ENCODE measurements around the gene KLHL36. TPM values are rescaled to one million over a fixed set of nuclear protein-coding genes. Genes with fewer than 3 reads are reported as not detected.

KLHL36 gene
- total RNA-seq, 1 donor from 2014 or later: 39.3 TPM

DNA sequence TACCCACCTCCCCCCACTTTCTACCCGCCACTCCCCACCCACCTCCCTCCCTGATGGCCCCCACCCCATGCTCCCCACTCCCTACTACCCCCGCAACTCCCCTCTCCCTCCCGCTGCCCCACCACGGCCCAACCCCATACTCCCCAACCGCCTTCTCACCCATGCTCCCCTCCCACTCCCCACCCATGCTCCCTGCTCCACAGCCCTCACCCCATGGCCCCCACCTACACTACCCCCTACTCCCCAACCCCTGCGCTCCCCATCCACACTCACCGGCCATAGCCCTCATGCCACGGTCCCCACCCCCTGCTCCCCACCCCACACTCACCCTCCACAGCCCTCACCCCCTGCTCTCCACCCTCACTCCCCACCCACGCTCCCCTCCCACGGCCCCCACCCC is 44.4 kb upstream of the KLHL36 start:
- H3K27me3 ChIP-seq: no peaks in the 10 kb centered on the region
- H3K36me3 ChIP-seq: no peaks in the 10 kb centered on the region
- TF ChIP-seq POLR2AphosphoS5 (IDR thresholded peaks at IDR 0.05; ENCODE audit: insufficient read depth in 1 of 2, low read depth in 1 of 2) (no peak), CTCF (IDR thresholded peaks at IDR 0.05) (no peak)
- no peak for DNase-seq (ENCODE audit: extremely low spot score in 2 of 2)
- H3K9me3 ChIP-seq: no peaks in the 10 kb centered on the region
- H3K4me3 ChIP-seq: no peak overlapping the region
- H3K27ac ChIP-seq: peak overlapping the region; percentile 61
- H3K4me1 ChIP-seq: peaks cover 26% of the 10 kb centered on the region
- intact Hi-C loops (cut with DNase I): no loop called here

- Histone ChIP-seq H3K27ac (peak overlapping the region; percentile 61), H3K4me1 (peaks cover 26% of the 10 kb centered on the region), H3K36me3 (no peaks in the 10 kb centered on the region), H3K4me3 (no peak overlapping the region), H3K27me3 (no peaks in the 10 kb centered on the region), H3K9me3 (no peaks in the 10 kb centered on the region)
- intact Hi-C loops (cut with DNase I): no loop called here
- no peak for DNase-seq (ENCODE audit: extremely low spot score in 2 of 2)
- TF ChIP-seq POLR2A (IDR thresholded peaks at IDR 0.05): no peak
- no peak for TF ChIP-seq POLR2AphosphoS5 (IDR thresholded peaks at IDR 0.05; ENCODE audit: insufficient read depth in 1 of 2, low read depth in 1 of 2)
- TF ChIP-seq CTCF (IDR thresholded peaks at IDR 0.05): no peak
Observed at GRCh38 chr16:84604477-84605013, 43.8 kb upstream of the KLHL36 start.

DNA sequence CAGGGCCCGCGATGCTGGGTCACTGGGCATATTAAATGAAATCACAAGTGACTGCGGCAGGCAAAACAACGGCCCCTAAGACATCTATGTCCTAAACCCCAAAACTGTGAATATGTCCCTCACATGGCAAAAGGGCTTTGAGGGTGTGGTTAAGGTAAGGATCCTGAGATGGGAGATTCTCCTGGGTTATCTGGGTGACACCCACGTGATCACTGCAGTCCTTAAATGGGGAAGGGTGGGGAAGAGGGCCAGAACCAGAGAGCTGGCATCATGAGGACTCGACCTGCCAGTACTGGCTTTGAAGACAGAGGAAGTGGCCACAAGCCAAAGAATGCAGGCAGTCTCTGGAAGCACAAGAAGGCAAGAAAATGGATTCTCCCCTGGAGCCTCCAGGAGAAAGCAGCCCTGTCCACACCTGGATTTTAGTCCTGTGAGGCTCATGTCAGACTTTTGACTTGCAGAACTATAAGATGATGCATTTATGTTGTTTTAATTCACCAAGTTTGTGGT is 42.9 kb upstream of the KLHL36 start:
- Histone ChIP-seq H3K36me3 (no peaks in the 10 kb centered on the region), H3K27ac (no peak overlapping the region), H3K9me3 (no peaks in the 10 kb centered on the region), H3K4me1 (peaks cover 26% of the 10 kb centered on the region), H3K4me3 (no peak overlapping the region), H3K27me3 (no peaks in the 10 kb centered on the region)
- no peak for DNase-seq (ENCODE audit: extremely low spot score in 2 of 2)
- intact Hi-C loops (cut with DNase I): no loop called here
- TF ChIP-seq POLR2AphosphoS5 (IDR thresholded peaks at IDR 0.05; ENCODE audit: insufficient read depth in 1 of 2, low read depth in 1 of 2) (no peak), CTCF (IDR thresholded peaks at IDR 0.05) (no peak), POLR2A (IDR thresholded peaks at IDR 0.05) (no peak)

DNA sequence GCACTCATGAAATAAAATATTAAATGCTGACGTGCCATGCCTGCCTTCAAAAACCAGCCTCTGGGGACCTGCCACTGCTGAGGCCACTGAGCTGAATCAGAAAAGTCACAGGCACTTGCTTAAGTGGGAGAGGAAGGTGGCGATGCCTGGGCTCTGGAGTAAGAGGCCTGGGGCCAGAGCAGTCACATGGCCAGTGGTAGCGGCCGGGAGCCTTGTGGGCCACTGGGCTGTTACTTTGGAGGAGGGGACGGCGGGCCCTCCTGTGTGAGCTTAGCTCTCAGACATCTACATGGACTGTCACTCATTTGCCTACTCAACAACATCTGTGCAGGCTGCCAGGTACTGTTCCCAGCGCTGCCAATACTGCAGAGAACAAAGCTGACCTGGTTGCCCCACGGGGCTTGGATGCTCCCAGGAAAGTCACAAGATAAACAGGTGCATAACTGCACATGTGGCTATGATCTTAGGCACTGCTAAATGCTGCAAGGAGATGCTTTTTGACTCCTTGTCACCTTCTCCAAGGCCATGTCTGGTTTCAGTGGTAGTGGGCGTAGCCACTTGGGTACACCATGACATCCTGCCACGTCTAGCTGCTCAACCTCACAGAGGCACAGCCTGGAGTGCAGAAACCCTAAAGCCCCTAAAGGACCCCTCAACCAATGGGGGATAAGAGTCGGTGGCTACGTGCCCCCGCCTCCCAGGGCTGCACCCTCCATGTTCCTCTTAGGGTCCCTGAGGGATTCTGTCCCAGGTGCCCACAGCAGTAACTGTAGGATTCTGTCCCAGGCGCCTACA is 42.0 kb upstream of the KLHL36 start:
- no peak overlapping the region for H3K27ac ChIP-seq
- intact Hi-C loops (cut with DNase I): no loop called here
- no peaks in the 10 kb centered on the region for H3K36me3 ChIP-seq

More for the DNA sequence above, 42.0 kb upstream of the KLHL36 start:
- Histone ChIP-seq H3K4me1 (peaks cover 22% of the 10 kb centered on the region), H3K4me3 (no peak overlapping the region), H3K27me3 (no peaks in the 10 kb centered on the region), H3K9me3 (no peaks in the 10 kb centered on the region)
- no peak for TF ChIP-seq CTCF (IDR thresholded peaks at IDR 0.05)
- TF ChIP-seq POLR2AphosphoS5 (IDR thresholded peaks at IDR 0.05; ENCODE audit: insufficient read depth in 1 of 2, low read depth in 1 of 2): no peak
- TF ChIP-seq POLR2A (IDR thresholded peaks at IDR 0.05): no peak
- DNase-seq (ENCODE audit: extremely low spot score in 2 of 2): no peak

All from vagina (tissue), 2 donors.